Measurements from ENCODE around the gene GALNT17.

DNA sequence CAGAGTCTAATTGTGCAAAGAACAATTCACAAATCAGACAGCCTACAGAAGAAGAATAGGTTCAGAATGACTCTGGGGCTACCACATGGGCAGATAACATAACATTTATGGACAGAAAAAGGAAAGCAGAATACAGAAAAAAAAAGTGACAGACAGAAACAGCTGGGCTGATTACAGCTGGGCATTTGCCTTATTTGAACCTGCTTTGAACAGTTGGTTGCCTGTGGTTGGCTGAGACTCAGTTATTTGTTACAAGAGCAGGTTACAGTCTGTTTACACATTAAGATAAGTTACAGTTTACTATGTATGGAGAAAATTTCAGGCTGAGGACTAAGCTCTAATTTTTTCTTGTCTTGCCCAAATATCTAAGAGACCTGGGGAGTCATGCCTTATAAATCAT lies 327.2 kb downstream of the GALNT17 start:
- TF ChIP-seq POLR2A (IDR thresholded peaks at IDR 0.05; ENCODE audit: low read length) (no peak), GATA1 (IDR thresholded peaks at IDR 0.05; ENCODE audit: low read depth, low read length) (no peak)

Measured in erythroblast (primary cell).